Epithelial cell of proximal tubule (primary cell): Measurements from ENCODE around the gene LRP1. TPM values are rescaled to one million over a fixed set of nuclear protein-coding genes. Genes with fewer than 3 reads are reported as not detected.
A peak's percentile ranks its signal among the peaks of the same experiment; 100 is the strongest.

ENCODE experiments used
- DNase-seq: peaks from one replicate; pipeline ENCODE4 v3.0.0-alpha.2; 2011; ENCODE audit warnings: low read depth
- H3K4me3 ChIP-seq: 2 replicates; pipeline ENCODE4 v1.5.1; 2011; ENCODE audit warnings: low read depth, mild to moderate bottlenecking, low read length
- total RNA-seq: library from RNA; depleted of rRNA; stranded (reverse); fragments of >200 nt; gene quantifications from 2 replicates; pipeline ENCODE4 v1.2.3, GENCODE V29; 2015
- TF ChIP-seq, protein P1 (sequence below): conservative IDR thresholded peaks from 2 replicates; pipeline ENCODE4 v1.5.1; 2012; ENCODE audit warnings: low read depth, mild to moderate bottlenecking, low read length

The LRP1 gene
- total RNA-seq, 1 donor from 2014 or later = 8.9 TPM

DNA sequence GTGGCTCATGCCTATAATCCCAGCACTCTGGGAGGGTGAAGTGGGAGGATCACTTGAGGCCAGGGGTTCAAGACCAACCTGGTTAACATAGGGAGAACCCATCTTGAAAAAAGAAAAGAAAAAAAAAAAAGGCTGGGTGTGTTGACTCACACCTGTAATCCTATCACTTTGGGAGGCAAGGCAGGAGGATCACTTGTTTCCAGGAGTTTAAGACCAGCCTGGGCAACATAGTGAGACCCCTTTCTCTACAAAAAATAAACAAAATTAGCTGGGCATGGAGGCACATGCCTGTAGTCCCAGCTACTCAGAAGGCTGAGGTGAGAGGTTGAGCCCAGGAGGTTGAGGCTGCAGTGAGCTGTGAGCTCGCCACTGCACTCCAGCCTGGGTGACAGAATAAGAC lies 42.1 kb downstream of the LRP1 start:
- TF ChIP-seq, protein P1, sequence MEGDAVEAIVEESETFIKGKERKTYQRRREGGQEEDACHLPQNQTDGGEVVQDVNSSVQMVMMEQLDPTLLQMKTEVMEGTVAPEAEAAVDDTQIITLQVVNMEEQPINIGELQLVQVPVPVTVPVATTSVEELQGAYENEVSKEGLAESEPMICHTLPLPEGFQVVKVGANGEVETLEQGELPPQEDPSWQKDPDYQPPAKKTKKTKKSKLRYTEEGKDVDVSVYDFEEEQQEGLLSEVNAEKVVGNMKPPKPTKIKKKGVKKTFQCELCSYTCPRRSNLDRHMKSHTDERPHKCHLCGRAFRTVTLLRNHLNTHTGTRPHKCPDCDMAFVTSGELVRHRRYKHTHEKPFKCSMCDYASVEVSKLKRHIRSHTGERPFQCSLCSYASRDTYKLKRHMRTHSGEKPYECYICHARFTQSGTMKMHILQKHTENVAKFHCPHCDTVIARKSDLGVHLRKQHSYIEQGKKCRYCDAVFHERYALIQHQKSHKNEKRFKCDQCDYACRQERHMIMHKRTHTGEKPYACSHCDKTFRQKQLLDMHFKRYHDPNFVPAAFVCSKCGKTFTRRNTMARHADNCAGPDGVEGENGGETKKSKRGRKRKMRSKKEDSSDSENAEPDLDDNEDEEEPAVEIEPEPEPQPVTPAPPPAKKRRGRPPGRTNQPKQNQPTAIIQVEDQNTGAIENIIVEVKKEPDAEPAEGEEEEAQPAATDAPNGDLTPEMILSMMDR = no peak
- no peak overlapping the region for H3K4me3 ChIP-seq
- DNase-seq = no peak

DNA sequence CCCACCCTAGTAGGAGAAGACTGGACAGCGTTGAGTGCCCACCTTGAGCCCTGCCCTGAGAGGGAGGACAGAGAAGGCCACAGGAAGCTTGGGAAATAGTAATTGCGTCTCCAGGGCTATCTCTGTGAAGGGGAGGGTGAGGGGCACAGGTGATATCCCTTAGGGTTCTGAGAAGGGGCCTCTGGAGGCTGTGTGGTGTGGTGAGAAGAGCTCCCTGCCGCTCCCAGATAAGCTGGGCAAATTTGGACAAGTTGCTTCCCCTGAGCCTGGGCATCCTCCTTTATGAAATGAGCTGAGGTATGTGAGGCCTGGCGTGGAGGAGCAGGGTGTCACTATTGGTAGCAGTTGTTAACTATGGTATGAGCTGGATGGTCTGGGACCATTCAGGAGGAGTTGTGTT lies 42.6 kb downstream of the LRP1 start:
- no peak for DNase-seq
- TF ChIP-seq, protein P1 = no peak
- H3K4me3 ChIP-seq = no peak overlapping the region

DNA sequence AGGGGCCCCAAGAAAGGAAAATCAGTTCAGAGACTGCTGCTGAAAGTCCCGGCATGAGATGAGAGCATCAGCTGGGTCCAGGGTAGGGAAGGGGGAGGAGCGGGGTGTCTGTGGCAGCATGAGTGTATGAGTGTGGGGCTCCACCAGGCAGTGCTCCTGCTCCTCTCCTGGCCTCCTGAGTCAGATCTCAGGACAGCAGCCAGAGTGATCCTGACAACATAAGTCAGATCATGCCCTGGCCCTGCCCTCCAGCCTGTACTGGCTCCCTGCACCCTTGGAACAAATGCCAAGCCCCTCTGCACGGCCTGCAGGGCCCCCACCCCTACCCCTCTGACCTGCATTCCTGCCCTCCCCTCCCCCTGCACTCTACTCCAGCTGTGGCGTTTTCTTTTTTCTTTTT lies 43.4 kb downstream of the LRP1 start:
- H3K4me3 ChIP-seq = no peak overlapping the region
- no peak for DNase-seq
- TF ChIP-seq, protein P1 = no peak

DNA sequence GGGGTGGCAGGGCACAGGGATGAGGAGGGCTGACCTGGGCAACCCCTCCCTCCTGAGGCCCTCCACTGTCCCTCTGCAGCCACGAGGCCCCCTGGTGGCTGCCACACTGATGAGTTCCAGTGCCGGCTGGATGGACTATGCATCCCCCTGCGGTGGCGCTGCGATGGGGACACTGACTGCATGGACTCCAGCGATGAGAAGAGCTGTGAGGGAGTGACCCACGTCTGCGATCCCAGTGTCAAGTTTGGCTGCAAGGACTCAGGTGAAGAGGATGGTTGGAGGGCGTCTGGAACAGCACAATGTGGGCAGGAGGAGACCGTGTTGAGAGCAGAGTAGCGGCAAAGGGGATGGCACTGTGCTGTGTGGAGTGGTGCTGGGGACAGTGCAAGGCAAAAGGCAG lies 44.8 kb downstream of the LRP1 start:
- TF ChIP-seq, protein P1 = peak; percentile 72
- DNase-seq = no peak
- no peak overlapping the region for H3K4me3 ChIP-seq

DNA sequence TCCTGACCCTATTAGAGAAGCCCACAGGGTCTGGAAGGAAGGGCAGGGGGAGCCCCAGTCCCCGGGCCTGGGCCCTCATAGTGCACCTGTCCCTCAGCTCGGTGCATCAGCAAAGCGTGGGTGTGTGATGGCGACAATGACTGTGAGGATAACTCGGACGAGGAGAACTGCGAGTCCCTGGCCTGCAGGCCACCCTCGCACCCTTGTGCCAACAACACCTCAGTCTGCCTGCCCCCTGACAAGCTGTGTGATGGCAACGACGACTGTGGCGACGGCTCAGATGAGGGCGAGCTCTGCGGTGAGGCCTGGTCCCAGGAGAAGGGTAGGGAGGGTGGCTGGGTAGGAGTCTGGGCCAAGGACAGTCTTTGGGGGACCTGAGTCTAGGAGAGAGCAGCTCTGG lies 45.4 kb downstream of the LRP1 start:
- no peak for DNase-seq
- no peak overlapping the region for H3K4me3 ChIP-seq
- TF ChIP-seq, protein P1 = no peak

DNA sequence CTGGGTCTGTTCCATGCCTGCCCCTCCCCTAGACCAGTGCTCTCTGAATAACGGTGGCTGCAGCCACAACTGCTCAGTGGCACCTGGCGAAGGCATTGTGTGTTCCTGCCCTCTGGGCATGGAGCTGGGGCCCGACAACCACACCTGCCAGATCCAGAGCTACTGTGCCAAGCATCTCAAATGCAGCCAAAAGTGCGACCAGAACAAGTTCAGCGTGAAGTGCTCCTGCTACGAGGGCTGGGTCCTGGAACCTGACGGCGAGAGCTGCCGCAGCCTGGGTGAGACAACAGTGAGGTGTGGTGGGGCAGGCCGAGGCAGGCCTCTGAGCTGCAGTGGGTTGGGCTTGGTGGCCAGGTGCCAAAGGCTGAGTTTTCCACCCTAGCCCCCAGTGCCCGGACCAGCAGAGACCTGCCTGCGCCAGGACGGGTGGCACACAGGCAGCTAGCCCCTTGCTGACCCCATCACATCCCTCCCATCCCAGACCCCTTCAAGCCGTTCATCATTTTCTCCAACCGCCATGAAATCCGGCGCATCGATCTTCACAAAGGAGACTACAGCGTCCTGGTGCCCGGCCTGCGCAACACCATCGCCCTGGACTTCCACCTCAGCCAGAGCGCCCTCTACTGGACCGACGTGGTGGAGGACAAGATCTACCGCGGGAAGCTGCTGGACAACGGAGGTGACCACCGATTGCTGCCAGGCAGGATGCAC lies 47.3 kb downstream of the LRP1 start:
- TF ChIP-seq, protein P1 = peak; percentile 61
- no peak overlapping the region for H3K4me3 ChIP-seq
- no peak for DNase-seq

DNA sequence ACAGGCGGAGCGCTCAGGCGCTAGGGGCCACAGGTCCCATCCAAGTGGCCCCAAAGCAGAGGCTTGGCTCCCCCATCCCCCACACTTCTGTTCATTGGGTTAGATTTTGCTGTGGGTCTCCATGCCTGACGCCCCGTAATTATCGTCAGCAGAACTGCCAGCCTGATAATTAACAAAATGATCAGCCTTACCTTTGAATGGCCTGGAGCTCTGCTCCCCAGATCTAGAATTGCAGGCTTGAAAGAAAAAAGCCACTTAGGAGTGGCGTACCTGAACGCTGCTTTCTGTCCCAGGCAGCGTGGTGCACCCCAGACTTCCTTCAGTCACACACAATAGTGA lies 47.8 kb downstream of the LRP1 start:
- no peak for DNase-seq
- TF ChIP-seq, protein P1 = no peak
- H3K4me3 ChIP-seq = no peak overlapping the region
